Frontal cortex (tissue), 4 donors: ENCODE results near the gene OR1E1. TPM values are rescaled to one million over a fixed set of nuclear protein-coding genes. Genes with fewer than 3 reads are reported as not detected.
"Not testable (repeated sequence)": the region's sequence is repeated elsewhere in the genome, so short reads cannot be mapped to it uniquely, and the experiment has no call there.

Source experiments
- DNase-seq, 2 donors: peaks; one replicate each; pipeline ENCODE4 v3.0.0; 2012; ENCODE audit warnings: low spot score in 2 of 2
- FAIRE-seq: peaks from 2 replicates; lab custom pipeline; 2012; peaks lifted over from hg19 to GRCh38; lab: Jason Lieb, UNC
- total RNA-seq: library from RNA; depleted of rRNA; stranded (reverse); fragments of >200 nt; gene quantifications from one replicate; pipeline ENCODE4 v1.2.3, GENCODE V29; 2014
- donor health status: control.
- donor health status: control.
- donor health status: control.

The OR1E1 gene, protein sequence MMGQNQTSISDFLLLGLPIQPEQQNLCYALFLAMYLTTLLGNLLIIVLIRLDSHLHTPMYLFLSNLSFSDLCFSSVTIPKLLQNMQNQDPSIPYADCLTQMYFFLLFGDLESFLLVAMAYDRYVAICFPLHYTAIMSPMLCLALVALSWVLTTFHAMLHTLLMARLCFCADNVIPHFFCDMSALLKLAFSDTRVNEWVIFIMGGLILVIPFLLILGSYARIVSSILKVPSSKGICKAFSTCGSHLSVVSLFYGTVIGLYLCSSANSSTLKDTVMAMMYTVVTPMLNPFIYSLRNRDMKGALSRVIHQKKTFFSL
- total RNA-seq: not detected

DNA sequence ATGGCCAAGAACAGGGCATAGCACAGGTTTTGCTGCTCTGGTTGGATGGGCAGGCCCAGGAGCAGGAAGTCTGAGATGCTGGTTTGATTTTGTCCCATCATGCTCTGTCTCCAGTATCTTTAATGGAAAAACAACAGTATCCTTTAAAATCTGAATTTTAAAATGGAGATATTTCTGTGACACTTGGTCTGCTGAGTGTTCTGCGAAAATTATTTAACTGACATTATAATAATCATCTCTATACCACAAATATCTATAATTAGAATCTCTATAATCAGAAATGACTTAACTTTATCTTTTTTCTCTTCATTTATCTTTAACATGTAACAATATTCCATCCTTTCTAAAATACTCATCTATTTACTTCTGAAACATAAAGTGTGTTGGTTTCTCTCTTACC, at the start of gene OR1E1:
Gene OR1E1, minus strand, starts transcription at position 101 of the 400 bp plus-strand sequence. Its CDS starts 0 bp downstream, at position 101.
- FAIRE-seq: no peak
- no peak for DNase-seq

- FAIRE-seq (no peak), DNase-seq (no peak)
Observed at GRCh38 chr17:3447625-3448024, 49.4 kb upstream of the OR1E1 start.

DNA sequence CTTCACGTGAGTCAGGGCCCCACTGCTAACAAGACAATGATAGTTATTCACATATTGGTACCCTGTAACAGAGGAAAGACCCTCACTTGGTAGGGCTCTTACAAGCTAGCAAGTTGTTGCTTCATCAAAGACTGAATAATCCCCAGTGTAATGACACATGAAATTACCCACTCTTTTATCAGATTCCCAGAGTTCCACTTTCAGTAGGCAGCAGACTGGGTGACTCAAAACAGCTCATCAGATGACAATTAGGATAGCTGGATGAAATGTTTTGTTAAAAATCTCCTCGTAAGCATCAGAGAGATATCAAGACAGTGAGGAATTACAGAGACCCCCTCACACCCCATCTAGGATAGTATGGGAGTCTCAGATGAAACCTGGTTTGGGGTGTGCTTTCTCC, 42.2 kb upstream of the OR1E1 start:
- DNase-seq: no peak
- FAIRE-seq: no peak

DNA sequence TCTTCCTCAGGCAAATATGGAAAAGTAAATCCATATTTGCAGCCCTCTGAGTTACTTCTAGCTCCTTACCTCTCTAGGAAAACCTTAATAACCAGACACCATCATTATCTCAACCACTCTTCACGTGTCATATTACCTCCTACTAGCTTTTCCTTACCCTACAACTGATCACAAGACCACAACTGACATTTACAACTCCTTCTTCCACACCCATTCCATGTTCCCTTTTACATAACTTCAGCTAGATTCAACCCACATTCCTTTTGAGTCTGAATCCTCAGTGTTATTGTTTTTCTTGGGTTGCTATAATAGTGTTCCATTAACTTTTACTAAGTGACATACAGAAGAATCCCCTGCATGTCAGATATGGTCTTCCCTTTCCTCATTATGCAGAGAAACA, 40.2 kb upstream of the OR1E1 start:
- FAIRE-seq: no peak
- no peak for DNase-seq

DNA sequence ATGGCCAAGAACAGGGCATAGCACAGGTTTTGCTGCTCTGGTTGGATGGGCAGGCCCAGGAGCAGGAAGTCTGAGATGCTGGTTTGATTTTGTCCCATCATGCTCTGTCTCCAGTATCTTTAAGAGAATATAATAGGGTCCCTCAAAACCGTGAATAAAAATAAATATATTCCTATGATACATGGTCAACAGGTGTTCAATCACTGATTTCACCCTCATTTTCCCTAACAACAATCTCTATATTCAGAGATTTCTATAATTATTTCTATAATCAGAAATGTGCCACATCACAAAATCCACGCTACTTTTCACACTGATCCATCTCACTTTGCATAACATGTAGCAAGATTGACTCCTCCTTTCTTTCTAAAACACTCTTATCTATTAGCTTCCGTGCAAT, 35.5 kb upstream of the OR1E1 start, which contains the start of gene OR1E2:
Gene OR1E2, minus strand, starts transcription at position 101 of the 400 bp plus-strand sequence. Its CDS starts 0 bp downstream, at position 101.
- DNase-seq (no peak), FAIRE-seq (no peak)

- not testable (repeated sequence) for FAIRE-seq, DNase-seq
Observed at GRCh38 chr17:3433215-3433614, 35.0 kb upstream of the OR1E1 start.

GRCh38 chr17:3418222-3418621, 20.0 kb upstream of the OR1E1 start:
- FAIRE-seq: no peak
- no peak for DNase-seq

GRCh38 chr17:3415610-3416009, 17.4 kb upstream of the OR1E1 start:
- FAIRE-seq (no peak), DNase-seq (no peak)

GRCh38 chr17:3412216-3412615, 14.0 kb upstream of the OR1E1 start:
- not testable (repeated sequence) for DNase-seq, FAIRE-seq

DNA sequence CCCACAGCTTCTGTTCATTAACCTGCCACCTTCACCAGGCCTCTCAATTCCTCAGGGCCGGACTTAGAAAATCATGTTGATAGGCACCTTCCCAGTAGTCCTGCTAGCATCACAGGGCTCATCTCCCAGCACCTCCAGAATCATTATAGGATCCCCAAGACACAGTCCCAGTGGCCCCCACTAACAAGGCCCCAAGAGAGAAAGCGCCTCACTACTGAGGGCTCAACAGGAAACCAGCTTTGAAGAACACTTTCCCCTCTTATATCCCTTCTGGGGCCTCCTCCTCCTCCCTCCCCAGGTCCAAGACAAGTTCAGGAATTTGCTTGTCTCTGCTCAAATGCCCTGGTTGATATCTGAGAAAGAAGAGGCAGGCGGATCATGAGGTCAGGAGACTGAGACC, 12.9 kb upstream of the OR1E1 start, which contains the start of gene OR3A3:
Gene OR3A3, plus strand, starts transcription at position 301 of the 400 bp plus-strand sequence.
- DNase-seq (no peak), FAIRE-seq (no peak)

GRCh38 chr17:3403856-3404255, 5.6 kb upstream of the OR1E1 start:
- not testable (repeated sequence) for DNase-seq, FAIRE-seq

DNA sequence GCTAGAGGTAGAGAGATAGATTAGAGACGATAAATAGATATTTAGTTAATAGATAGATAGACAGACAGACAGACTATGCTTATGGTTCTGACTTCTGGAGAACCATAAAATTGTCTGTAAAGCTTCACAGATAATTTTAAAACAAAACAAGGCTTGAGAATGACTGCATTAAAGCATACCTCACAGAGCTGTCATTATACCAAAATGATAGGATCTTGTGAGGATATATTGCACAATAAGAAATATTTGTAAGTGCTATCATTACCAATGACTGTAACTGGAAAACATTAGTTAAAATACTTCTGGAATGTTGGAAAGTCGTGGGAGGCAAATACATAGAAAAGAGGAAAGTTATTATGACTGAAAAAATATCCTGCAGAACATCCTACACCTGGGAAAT, 3.6 kb upstream of the OR1E1 start:
- FAIRE-seq (no peak), DNase-seq (no peak)

- FAIRE-seq (no peak), DNase-seq (no peak)
Observed at GRCh38 chr17:3400055-3400454, 1.8 kb upstream of the OR1E1 start.

GRCh38 chr17:3397801-3398200, 409 bp downstream of the OR1E1 start:
- DNase-seq, FAIRE-seq: not testable (repeated sequence)

GRCh38 chr17:3389791-3390190, 8.4 kb downstream of the OR1E1 start:
- FAIRE-seq: no peak
- no peak for DNase-seq

DNA sequence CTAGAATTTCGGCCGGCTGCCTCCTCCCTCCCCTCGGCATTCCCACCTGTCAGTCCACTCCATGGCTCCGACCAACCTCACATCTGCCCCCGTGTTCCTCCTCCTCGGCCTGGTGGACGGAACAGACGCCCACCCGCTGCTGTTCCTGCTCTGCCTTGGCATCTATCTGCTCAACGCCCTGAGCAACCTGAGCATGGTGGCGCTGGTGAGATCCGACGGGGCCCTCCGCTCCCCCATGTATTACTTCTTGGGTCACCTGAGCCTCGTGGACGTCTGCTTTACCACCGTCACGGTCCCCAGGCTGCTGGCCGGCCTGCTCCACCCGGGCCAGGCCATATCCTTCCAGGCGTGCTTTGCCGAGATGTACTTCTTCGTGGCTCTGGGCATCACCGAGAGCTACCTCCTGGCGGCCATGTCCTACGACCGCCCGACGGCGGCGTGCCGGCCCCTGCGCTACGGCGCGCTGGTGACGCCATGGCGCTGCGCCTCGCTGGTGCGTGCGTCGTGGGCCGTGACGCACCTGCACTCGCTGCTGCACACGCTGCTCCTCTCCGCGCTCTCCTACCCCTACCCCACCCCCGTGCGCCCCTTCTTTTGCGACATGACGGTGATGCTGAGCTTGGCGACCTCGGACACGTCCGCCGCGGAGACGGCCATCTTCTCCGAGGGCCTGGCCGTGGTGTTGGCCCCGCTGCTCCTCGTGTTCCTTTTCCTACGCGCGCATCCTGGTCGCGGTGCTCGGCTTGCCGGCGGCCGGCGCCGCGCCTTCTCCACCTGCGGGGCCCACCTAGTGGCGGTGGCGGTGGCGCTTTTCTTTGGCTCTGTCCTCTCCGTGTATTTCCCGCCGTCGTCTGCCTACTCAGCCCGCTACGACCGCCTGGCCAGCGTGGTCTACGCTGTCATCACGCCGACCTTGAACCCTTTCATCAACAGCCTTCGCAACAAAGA, 12.1 kb downstream of the OR1E1 start, which contains the start of gene OR3A2:
Gene OR3A2, minus strand, starts transcription at position 440 of the 948 bp plus-strand sequence.
- no peak for DNase-seq

GRCh38 chr17:3381957-3382356, 16.3 kb downstream of the OR1E1 start:
- DNase-seq (no peak), FAIRE-seq (no peak)

More for the DNA sequence above, 12.1 kb downstream of the OR1E1 start, which contains the start of gene OR3A2:
- no peak for FAIRE-seq

DNA sequence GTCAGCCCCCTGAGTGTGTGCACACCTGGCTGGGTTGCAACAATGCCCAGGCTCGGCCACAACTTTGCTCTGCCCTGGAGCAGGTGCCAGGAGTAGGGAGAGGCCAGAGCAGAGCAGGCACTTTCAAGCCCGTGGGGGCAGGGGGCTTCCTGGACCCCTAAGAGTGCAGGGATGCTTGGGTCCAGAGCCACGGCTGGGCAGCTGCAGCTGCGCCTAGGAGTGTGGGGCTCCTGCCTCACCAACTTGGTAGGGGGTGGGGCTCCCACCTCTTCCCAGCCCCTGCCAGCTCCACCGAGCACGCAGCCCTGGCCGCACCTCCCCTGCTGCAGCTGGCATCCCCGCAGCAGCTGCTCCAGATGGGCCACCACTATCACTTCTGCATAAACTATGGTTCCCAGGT, 19.9 kb downstream of the OR1E1 start:
- no peak for DNase-seq
- no peak for FAIRE-seq

GRCh38 chr17:3371167-3371566, 27.0 kb downstream of the OR1E1 start:
- not testable (repeated sequence) for FAIRE-seq, DNase-seq
